SK-N-SH (cell line): ENCODE measurements around the gene TOGARAM2.

ENCODE experiments used
- EP300 ChIP-seq, 2 experiments: IDR thresholded peaks; 2 replicates each; pipeline versions ENCODE4 v1.4.0 to v1.6.1; 2012; ENCODE audit warnings: borderline replicate concordance in 1 of 2, low read depth in 1 of 2, low read length in 1 of 2
- EZH2phosphoT487 ChIP-seq: fragments of 200-600 bp; sonication (generic); IDR thresholded peaks from 2 replicates; pipeline ENCODE4 v1.6.1; 2017; ENCODE audit warnings: low read depth, mixed run types, mild to moderate bottlenecking, antibody characterized with exemption, moderate library complexity, borderline replicate concordance
- FOXM1 ChIP-seq: IDR thresholded peaks from 2 replicates; pipeline ENCODE4 v1.4.0; 2012; ENCODE audit warnings: low read depth, mild to moderate bottlenecking
- RFX5 ChIP-seq: IDR thresholded peaks from 2 replicates; pipeline ENCODE4 v1.6.1; 2012; ENCODE audit warnings: mild to moderate bottlenecking, improper control_type of control experiment, low read length
- YY1 ChIP-seq: IDR thresholded peaks from 2 replicates; pipeline ENCODE4 v1.4.0; 2012; ENCODE audit warnings: low read depth, mild to moderate bottlenecking
- TF ChIP-seq, protein P1 (sequence below): IDR thresholded peaks from 2 replicates; pipeline ENCODE4 v1.6.1; 2012; ENCODE audit warnings: mild to moderate bottlenecking, low read depth, low read length, moderate library complexity
- TF ChIP-seq, protein P2 (sequence below): fragments of 200-600 bp; sonication (generic); IDR thresholded peaks from 2 replicates; pipeline ENCODE4 v1.6.1; 2017; ENCODE audit warnings: antibody characterized with exemption, mild to moderate bottlenecking, moderate library complexity

GRCh38 chr2:29014331-29014730 is 33.2 kb downstream of the TOGARAM2 start:
- TF ChIP-seq FOXM1 (no peak), EZH2phosphoT487 (no peak), EP300 (IDR thresholded peaks at IDR 0.05; ENCODE audit: borderline replicate concordance in 1 of 2, low read depth in 1 of 2, low read length in 1 of 2) (no peak), YY1 (no peak), RFX5 (no peak)
- TF ChIP-seq, protein P1, sequence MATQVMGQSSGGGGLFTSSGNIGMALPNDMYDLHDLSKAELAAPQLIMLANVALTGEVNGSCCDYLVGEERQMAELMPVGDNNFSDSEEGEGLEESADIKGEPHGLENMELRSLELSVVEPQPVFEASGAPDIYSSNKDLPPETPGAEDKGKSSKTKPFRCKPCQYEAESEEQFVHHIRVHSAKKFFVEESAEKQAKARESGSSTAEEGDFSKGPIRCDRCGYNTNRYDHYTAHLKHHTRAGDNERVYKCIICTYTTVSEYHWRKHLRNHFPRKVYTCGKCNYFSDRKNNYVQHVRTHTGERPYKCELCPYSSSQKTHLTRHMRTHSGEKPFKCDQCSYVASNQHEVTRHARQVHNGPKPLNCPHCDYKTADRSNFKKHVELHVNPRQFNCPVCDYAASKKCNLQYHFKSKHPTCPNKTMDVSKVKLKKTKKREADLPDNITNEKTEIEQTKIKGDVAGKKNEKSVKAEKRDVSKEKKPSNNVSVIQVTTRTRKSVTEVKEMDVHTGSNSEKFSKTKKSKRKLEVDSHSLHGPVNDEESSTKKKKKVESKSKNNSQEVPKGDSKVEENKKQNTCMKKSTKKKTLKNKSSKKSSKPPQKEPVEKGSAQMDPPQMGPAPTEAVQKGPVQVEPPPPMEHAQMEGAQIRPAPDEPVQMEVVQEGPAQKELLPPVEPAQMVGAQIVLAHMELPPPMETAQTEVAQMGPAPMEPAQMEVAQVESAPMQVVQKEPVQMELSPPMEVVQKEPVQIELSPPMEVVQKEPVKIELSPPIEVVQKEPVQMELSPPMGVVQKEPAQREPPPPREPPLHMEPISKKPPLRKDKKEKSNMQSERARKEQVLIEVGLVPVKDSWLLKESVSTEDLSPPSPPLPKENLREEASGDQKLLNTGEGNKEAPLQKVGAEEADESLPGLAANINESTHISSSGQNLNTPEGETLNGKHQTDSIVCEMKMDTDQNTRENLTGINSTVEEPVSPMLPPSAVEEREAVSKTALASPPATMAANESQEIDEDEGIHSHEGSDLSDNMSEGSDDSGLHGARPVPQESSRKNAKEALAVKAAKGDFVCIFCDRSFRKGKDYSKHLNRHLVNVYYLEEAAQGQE: no peak
- TF ChIP-seq, protein P2, sequence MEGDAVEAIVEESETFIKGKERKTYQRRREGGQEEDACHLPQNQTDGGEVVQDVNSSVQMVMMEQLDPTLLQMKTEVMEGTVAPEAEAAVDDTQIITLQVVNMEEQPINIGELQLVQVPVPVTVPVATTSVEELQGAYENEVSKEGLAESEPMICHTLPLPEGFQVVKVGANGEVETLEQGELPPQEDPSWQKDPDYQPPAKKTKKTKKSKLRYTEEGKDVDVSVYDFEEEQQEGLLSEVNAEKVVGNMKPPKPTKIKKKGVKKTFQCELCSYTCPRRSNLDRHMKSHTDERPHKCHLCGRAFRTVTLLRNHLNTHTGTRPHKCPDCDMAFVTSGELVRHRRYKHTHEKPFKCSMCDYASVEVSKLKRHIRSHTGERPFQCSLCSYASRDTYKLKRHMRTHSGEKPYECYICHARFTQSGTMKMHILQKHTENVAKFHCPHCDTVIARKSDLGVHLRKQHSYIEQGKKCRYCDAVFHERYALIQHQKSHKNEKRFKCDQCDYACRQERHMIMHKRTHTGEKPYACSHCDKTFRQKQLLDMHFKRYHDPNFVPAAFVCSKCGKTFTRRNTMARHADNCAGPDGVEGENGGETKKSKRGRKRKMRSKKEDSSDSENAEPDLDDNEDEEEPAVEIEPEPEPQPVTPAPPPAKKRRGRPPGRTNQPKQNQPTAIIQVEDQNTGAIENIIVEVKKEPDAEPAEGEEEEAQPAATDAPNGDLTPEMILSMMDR: no peak
